HepG2 (cell line): ENCODE results near the gene CST4. TPM values are rescaled to one million over a fixed set of nuclear protein-coding genes. Genes with fewer than 3 reads are reported as not detected.

Source experiments
- ADNP ChIP-seq: sonication (generic); formaldehyde crosslinking; IDR thresholded peaks from 2 replicates; pipeline ENCODE4 v1.4.0; 2020; ENCODE audit warnings: missing genetic modification reagents
- BCL3 ChIP-seq: sonication (generic); formaldehyde crosslinking; IDR thresholded peaks from 2 replicates; pipeline ENCODE4 v1.5.1; 2020; ENCODE audit warnings: mild to moderate bottlenecking, missing genetic modification reagents, moderate library complexity
- FOXK1 ChIP-seq: sonication (generic); formaldehyde crosslinking; IDR thresholded peaks from 2 replicates; pipeline ENCODE4 v1.4.0; 2020; ENCODE audit warnings: low read depth, missing genetic modification reagents, borderline replicate concordance
- SIX4 ChIP-seq: sonication (generic); formaldehyde crosslinking; IDR thresholded peaks from 2 replicates; pipeline ENCODE4 v1.4.0; 2020; ENCODE audit warnings: missing genetic modification reagents
- SOX13 ChIP-seq, 3 experiments: fragments of 450-650 bp in 1 of 3; sonication (generic) in 1 of 3; formaldehyde crosslinking in 1 of 3; IDR thresholded peaks in 2 of 3; conservative IDR thresholded peaks in 1 of 3; 2 replicates each; pipeline versions ENCODE4 v1.5.0 to v1.6.1; 2016 to 2020; ENCODE audit warnings: antibody characterized with exemption in 1 of 3, mild to moderate bottlenecking in 1 of 3, missing compliant biosample characterization in 1 of 3, missing genetic modification reagents in 1 of 3, moderate library complexity in 1 of 3
- UBTF ChIP-seq: sonication (generic); formaldehyde crosslinking; IDR thresholded peaks from 2 replicates; pipeline ENCODE4 v1.4.0; 2020; ENCODE audit warnings: mild to moderate bottlenecking, missing genetic modification reagents
- ZNF7 ChIP-seq: IDR thresholded peaks from 2 replicates; pipeline ENCODE4 v1.6.1; 2016; ENCODE audit warnings: missing biosample characterization, missing genetic modification reagents
- ZNF703 ChIP-seq: sonication (generic); formaldehyde crosslinking; IDR thresholded peaks from 2 replicates; pipeline ENCODE4 v1.5.1; 2020; ENCODE audit warnings: missing genetic modification reagents, mild to moderate bottlenecking, moderate library complexity, borderline replicate concordance
- ZSCAN22 ChIP-seq: sonication (generic); formaldehyde crosslinking; IDR thresholded peaks from 2 replicates; pipeline ENCODE4 v1.4.0; 2020; ENCODE audit warnings: mild to moderate bottlenecking, missing genetic modification reagents
- polyA plus RNA-seq, 8 experiments: library from polyadenylated mRNA; depleted of rRNA in 3 of 8; stranded (reverse) in 7 of 8; unstranded in 1 of 8; fragments of >200 nt; fragmentation: Illumina TruSeq in 4 of 8; extraction: Trizol in 4 of 8; gene quantifications; 2 replicates each; pipeline versions ENCODE4 v1.2.1 to v1.2.3, GENCODE V29; 2011 to 2016; ENCODE audit warnings: low read depth in 4 of 8, missing spikeins in 1 of 8, mixed read lengths in 1 of 8; ENCODE audit not compliant: insufficient read depth in 1 of 8
- total RNA-seq, 5 experiments: library from RNA; depleted of rRNA; stranded (reverse); fragments of >200 nt; fragmentation: Illumina TruSeq; extraction: Trizol; gene quantifications; 2 replicates each; pipeline ENCODE4 v1.2.3, GENCODE V29; 2016; ENCODE audit warnings: low read depth in 1 of 5
- TF ChIP-seq, protein P1 (sequence below): sonication (generic); formaldehyde crosslinking; conservative IDR thresholded peaks from 2 replicates; pipeline ENCODE4 v1.5.0; 2020; ENCODE audit warnings: missing genetic modification reagents
- TF ChIP-seq, protein P2 (sequence below): sonication (generic); formaldehyde crosslinking; IDR thresholded peaks from 2 replicates; pipeline ENCODE4 v1.4.0; 2020; ENCODE audit warnings: missing genetic modification reagents, borderline replicate concordance
- TF ChIP-seq, protein P3 (sequence below): sonication (generic); formaldehyde crosslinking; IDR thresholded peaks from 2 replicates; pipeline ENCODE4 v1.4.0; 2020; ENCODE audit warnings: mild to moderate bottlenecking, missing genetic modification reagents
- TF ChIP-seq, protein P4 (sequence below): sonication (generic); formaldehyde crosslinking; IDR thresholded peaks from 2 replicates; pipeline ENCODE4 v1.4.0; 2020; ENCODE audit warnings: missing genetic modification reagents, borderline replicate concordance

Gene CST4
- total and polyA plus RNA-seq, 2 of the 13 experiments (the other 11 are each of a cell fraction or from before 2014, with no cell fraction given) = not detected

DNA sequence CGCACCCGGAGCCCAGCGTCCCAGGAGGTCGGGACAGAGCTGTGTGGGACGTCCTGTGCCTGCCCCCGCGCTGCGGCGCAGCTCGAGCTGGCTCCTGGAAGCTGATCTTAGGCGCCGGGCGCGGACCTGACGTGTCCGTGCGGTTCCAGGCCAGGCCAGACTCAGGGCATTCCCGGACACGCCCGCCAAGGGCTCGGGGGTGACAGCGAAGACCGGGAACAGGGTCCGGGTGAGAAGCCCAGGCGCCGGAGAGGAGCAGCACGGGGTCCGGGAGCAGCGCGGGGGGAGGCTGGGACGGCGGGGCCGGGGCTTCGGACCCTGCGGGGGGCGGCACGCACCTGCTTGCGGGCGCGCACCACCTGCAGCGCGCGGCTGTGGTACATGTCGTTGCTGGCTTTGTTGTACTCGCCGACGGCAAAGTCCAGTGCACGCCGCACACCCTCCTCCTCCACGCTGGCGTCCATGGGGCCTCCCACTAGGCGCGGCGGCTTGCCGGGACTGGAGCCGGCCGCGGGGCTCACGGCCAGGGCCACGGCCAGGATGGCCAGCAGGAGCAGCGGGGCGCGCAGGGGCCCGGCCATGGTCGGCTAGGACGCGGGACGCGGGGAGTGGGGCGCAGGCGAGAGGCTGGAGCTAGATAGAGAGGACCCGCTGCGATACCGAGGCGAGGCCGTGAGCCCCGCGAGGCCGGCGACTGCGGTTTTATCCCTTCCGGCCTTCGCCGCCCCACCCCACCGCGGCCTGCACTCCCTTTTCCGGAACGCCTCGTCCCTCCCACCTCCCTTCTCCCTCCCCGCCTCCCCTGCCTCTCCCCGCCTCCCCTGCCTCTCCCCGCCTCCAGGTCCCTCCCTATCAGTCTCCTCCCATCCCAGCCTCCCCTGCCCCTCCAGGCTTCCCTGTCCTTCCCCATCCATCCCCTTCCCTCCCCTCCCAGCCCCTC is 51.3 kb downstream of the CST4 start, which contains the start of gene CST3 (continued):
- peak; percentile 94 for TF ChIP-seq UBTF (CRISPR knock-in tag)
- TF ChIP-seq ADNP (CRISPR knock-in tag) = no peak
- 0 out of 2 replicates have a peak, but pooled peaks have one; percentile 62 for TF ChIP-seq ZNF703 (CRISPR knock-in tag)
- TF ChIP-seq, protein P1, sequence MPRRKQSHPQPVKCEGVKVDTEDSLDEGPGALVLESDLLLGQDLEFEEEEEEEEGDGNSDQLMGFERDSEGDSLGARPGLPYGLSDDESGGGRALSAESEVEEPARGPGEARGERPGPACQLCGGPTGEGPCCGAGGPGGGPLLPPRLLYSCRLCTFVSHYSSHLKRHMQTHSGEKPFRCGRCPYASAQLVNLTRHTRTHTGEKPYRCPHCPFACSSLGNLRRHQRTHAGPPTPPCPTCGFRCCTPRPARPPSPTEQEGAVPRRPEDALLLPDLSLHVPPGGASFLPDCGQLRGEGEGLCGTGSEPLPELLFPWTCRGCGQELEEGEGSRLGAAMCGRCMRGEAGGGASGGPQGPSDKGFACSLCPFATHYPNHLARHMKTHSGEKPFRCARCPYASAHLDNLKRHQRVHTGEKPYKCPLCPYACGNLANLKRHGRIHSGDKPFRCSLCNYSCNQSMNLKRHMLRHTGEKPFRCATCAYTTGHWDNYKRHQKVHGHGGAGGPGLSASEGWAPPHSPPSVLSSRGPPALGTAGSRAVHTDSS (CRISPR knock-in tag) = 0 out of 2 replicates have a peak, but pooled peaks have one; percentile 91
- TF ChIP-seq, protein P2, sequence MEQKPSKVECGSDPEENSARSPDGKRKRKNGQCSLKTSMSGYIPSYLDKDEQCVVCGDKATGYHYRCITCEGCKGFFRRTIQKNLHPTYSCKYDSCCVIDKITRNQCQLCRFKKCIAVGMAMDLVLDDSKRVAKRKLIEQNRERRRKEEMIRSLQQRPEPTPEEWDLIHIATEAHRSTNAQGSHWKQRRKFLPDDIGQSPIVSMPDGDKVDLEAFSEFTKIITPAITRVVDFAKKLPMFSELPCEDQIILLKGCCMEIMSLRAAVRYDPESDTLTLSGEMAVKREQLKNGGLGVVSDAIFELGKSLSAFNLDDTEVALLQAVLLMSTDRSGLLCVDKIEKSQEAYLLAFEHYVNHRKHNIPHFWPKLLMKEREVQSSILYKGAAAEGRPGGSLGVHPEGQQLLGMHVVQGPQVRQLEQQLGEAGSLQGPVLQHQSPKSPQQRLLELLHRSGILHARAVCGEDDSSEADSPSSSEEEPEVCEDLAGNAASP = peak; percentile 30; the same call in 1 of the 2 replicates
- TF ChIP-seq SOX13 (IDR thresholded peaks at IDR 0.05) = peak; percentile 70
- peak; percentile 32 to 55; a peak in 2 of 4 replicates for TF ChIP-seq SOX13 (CRISPR knock-in tag; conservative IDR thresholded peaks at IDR 0.05 in 1 of 2, IDR thresholded peaks at IDR 0.05 in 1 of 2)
- TF ChIP-seq, protein P3, sequence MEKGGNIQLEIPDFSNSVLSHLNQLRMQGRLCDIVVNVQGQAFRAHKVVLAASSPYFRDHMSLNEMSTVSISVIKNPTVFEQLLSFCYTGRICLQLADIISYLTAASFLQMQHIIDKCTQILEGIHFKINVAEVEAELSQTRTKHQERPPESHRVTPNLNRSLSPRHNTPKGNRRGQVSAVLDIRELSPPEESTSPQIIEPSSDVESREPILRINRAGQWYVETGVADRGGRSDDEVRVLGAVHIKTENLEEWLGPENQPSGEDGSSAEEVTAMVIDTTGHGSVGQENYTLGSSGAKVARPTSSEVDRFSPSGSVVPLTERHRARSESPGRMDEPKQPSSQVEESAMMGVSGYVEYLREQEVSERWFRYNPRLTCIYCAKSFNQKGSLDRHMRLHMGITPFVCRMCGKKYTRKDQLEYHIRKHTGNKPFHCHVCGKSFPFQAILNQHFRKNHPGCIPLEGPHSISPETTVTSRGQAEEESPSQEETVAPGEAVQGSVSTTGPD (CRISPR knock-in tag) = no peak
- TF ChIP-seq, protein P4, sequence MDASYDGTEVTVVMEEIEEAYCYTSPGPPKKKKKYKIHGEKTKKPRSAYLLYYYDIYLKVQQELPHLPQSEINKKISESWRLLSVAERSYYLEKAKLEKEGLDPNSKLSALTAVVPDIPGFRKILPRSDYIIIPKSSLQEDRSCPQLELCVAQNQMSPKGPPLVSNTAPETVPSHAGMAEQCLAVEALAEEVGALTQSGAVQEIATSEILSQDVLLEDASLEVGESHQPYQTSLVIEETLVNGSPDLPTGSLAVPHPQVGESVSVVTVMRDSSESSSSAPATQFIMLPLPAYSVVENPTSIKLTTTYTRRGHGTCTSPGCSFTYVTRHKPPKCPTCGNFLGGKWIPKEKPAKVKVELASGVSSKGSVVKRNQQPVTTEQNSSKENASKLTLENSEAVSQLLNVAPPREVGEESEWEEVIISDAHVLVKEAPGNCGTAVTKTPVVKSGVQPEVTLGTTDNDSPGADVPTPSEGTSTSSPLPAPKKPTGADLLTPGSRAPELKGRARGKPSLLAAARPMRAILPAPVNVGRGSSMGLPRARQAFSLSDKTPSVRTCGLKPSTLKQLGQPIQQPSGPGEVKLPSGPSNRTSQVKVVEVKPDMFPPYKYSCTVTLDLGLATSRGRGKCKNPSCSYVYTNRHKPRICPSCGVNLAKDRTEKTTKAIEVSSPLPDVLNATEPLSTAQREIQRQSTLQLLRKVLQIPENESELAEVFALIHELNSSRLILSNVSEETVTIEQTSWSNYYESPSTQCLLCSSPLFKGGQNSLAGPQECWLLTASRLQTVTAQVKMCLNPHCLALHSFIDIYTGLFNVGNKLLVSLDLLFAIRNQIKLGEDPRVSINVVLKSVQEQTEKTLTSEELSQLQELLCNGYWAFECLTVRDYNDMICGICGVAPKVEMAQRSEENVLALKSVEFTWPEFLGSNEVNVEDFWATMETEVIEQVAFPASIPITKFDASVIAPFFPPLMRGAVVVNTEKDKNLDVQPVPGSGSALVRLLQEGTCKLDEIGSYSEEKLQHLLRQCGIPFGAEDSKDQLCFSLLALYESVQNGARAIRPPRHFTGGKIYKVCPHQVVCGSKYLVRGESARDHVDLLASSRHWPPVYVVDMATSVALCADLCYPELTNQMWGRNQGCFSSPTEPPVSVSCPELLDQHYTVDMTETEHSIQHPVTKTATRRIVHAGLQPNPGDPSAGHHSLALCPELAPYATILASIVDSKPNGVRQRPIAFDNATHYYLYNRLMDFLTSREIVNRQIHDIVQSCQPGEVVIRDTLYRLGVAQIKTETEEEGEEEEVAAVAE (CRISPR knock-in tag) = no peak
- 0 out of 2 replicates have a peak, but pooled peaks have one; percentile 14 for TF ChIP-seq ZNF7 (CRISPR knock-in tag)
- TF ChIP-seq ZSCAN22 = peak; percentile 73; the same call in 1 of the 2 replicates
- TF ChIP-seq SIX4 (CRISPR knock-in tag) = peak; percentile 55; the same call in 1 of the 2 replicates
- peak; percentile 99 for TF ChIP-seq BCL3 (CRISPR knock-in tag)
- TF ChIP-seq FOXK1 (CRISPR knock-in tag) = peak; percentile 41; the same call in 1 of the 2 replicates
